ENCODE data around the gene CD27.

Gene CD27

DNA sequence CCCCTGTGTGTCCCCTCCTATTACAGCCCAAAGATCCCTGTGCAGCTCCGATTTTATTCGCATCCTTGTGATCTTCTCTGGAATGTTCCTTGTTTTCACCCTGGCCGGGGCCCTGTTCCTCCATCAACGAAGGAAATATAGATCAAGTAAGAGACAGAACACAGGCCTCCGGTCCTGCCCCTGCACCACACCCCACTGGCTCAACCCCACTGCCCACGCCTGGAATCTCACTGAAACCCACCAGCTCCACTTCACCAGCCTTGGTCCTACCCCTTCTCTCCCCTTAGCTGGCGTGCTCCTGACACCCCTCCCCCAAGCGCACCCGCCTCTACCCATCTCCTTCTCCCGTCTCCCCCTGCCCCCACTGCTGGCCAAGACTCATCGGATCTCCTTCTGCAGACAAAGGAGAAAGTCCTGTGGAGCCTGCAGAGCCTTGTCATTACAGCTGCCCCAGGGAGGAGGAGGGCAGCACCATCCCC is 6.2 kb downstream of the CD27 start:
- DNase-seq (ENCODE audit: low spot score): no peak
- TF ChIP-seq, protein P1, sequence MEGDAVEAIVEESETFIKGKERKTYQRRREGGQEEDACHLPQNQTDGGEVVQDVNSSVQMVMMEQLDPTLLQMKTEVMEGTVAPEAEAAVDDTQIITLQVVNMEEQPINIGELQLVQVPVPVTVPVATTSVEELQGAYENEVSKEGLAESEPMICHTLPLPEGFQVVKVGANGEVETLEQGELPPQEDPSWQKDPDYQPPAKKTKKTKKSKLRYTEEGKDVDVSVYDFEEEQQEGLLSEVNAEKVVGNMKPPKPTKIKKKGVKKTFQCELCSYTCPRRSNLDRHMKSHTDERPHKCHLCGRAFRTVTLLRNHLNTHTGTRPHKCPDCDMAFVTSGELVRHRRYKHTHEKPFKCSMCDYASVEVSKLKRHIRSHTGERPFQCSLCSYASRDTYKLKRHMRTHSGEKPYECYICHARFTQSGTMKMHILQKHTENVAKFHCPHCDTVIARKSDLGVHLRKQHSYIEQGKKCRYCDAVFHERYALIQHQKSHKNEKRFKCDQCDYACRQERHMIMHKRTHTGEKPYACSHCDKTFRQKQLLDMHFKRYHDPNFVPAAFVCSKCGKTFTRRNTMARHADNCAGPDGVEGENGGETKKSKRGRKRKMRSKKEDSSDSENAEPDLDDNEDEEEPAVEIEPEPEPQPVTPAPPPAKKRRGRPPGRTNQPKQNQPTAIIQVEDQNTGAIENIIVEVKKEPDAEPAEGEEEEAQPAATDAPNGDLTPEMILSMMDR (IDR thresholded peaks at IDR 0.05; ENCODE audit: extremely low read depth, missing control alignments): no peak

DNA sequence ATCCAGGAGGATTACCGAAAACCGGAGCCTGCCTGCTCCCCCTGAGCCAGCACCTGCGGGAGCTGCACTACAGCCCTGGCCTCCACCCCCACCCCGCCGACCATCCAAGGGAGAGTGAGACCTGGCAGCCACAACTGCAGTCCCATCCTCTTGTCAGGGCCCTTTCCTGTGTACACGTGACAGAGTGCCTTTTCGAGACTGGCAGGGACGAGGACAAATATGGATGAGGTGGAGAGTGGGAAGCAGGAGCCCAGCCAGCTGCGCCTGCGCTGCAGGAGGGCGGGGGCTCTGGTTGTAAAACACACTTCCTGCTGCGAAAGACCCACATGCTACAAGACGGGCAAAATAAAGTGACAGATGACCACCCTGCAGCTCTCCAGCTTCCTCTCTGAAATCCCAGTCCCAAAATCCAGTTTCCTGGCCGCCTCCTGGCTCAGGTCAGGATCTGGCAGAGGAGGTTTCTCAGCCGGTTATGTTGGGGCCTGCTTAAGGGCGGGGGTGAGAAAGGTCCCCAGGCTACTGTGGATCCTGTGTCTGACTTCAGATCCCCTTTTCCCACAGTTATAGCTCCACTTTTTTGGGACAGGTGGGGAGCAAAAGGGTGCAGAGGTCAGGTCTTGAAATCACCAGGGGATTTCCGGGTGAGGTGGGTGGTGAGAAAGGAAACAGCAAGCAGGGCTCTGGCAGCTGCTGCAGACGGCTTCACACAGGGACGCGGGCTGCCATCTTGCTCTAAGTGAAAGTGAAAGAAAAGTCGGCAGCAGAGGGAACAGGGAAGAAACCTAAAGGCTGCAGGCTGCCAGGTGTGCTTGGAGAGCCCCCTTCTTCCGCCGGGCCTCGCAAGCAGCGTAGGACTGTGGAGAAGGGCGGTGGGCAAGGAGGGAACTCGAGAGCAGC is 6.8 kb downstream of the CD27 start, which contains the start of gene TAPBPL:
TSS of gene TAPBPL (plus strand) at position 695 of the 897 bp plus-strand sequence. CDS start 207 bp downstream, outside the sequence.
- peak; percentile 73 for DNase-seq (ENCODE audit: low spot score)
- TF ChIP-seq, protein P1 (IDR thresholded peaks at IDR 0.05; ENCODE audit: extremely low read depth, missing control alignments): no peak

DNA sequence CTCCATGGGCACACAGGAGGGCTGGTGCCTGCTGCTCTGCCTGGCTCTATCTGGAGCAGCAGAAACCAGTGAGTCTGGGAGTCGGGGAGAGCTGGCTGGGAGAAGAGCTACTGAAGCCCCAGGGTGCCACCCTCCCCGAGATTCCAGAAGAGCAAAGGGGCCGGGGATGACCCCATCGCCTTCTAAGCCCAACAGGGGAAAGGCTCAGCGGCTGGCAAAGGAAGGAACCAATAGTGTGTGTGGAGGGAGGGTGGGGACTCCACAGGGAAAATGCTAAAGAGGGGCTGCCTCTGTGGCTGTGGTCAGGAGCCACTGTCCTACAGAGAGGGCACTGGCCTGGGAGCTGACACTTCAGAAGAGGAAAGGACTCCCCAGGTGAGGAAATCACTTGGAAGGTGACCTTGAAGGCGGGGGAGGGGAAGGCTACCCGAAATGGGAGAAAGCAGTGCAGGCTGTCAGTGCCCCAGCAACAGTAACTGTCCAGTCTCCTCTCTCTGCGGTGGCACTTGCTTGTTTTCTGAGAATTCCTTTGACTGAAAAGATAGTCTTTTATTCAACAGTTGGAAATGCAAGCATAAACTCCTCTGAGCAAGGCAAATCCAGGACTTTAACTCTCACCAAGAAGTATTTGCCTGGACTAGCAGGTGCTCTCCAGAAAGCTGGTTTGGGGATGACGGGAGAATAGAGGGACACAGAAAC is 7.6 kb downstream of the CD27 start:
- DNase-seq (ENCODE audit: low spot score): no peak
- TF ChIP-seq, protein P1 (IDR thresholded peaks at IDR 0.05; ENCODE audit: extremely low read depth, missing control alignments): no peak

DNA sequence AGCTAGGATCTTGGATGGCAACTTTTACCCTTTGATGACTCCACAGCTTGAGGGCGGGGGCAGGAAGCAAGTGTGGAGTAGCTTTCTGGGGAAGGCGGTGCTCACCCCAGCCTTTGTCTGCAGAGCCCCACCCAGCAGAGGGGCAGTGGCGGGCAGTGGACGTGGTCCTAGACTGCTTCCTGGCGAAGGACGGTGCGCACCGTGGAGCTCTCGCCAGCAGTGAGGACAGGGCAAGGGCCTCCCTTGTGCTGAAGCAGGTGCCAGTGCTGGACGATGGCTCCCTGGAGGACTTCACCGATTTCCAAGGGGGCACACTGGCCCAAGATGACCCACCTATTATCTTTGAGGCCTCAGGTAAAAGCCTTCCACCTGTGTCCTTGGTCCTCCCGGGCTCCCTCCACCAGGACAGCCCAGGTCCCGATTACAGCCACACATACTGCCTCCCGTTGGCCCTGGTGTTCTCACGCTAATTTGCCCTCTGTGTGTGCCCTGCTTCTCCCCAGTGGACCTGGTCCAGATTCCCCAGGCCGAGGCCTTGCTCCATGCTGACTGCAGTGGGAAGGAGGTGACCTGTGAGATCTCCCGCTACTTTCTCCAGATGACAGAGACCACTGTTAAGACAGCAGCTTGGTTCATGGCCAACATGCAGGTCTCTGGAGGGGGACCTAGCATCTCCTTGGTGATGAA is 8.3 kb downstream of the CD27 start:
- no peak for DNase-seq (ENCODE audit: low spot score)
- TF ChIP-seq, protein P1 (IDR thresholded peaks at IDR 0.05; ENCODE audit: extremely low read depth, missing control alignments): no peak

DNA sequence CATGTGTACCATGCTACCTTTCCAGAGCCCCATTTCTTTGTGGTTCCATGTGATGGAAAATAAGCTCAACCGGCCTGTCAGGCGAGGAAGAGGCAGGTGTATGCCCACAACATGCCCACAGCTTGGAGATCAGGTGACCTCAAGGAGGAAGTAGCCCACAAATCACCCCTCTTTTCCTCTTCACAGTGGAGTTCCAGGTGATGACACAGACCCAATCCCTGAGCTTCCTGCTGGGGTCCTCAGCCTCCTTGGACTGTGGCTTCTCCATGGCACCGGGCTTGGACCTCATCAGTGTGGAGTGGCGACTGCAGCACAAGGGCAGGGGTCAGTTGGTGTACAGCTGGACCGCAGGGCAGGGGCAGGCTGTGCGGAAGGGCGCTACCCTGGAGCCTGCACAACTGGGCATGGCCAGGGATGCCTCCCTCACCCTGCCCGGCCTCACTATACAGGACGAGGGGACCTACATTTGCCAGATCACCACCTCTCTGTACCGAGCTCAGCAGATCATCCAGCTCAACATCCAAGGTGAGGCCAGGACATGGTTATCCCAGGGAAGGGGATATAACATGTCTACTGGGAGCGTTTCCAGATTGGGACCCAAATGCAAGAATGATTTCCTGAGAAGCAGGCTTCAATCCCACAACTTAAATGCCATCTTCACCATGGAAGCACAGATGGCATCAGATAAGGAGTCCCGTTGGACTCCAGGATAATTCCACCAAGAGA is 12.6 kb downstream of the CD27 start:
- no peak for DNase-seq (ENCODE audit: low spot score)
- TF ChIP-seq, protein P1 (IDR thresholded peaks at IDR 0.05; ENCODE audit: extremely low read depth, missing control alignments): no peak

DNA sequence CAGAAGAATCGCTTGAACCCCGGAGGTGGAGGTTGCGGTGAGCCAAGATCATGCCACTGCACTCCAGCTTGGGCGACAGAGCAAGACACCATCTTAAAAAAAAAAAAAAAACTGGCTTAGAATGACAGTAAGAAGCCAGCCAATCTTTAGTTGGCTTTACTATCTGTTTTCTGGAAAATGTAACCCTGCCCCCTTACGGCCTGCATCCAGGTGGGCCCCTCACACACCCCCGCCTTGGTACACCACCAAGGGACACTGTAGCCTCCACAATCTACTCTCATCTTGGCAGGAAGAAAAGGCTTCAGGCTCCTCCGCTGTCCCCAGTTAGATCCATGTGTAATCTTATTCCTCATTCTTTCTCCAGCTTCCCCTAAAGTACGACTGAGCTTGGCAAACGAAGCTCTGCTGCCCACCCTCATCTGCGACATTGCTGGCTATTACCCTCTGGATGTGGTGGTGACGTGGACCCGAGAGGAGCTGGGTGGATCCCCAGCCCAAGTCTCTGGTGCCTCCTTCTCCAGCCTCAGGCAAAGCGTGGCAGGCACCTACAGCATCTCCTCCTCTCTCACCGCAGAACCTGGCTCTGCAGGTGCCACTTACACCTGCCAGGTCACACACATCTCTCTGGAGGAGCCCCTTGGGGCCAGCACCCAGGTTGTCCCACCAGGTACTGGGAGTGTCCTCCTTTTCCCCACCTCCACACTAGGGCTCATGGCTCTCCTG is 13.7 kb downstream of the CD27 start:
- TF ChIP-seq, protein P1 (IDR thresholded peaks at IDR 0.05; ENCODE audit: extremely low read depth, missing control alignments): no peak
- DNase-seq (ENCODE audit: low spot score): no peak
